Hepatocyte (in vitro differentiated cells): ENCODE results near the gene NR5A1. TPM values are rescaled to one million over a fixed set of nuclear protein-coding genes. Genes with fewer than 3 reads are reported as not detected.

Experiments used
- DNase-seq: peaks from one replicate; pipeline ENCODE4 v3.0.0-alpha.2; 2016; ENCODE audit warnings: low spot score
- H2AFZ ChIP-seq: fragments of 200-600 bp; sonication (generic); 2 replicates; pipeline ENCODE4 v1.6.0; 2016; ENCODE audit warnings: antibody characterized with exemption, mild to moderate bottlenecking
- H3K27ac ChIP-seq: fragments of 200-600 bp; sonication (generic); 2 replicates; pipeline ENCODE4 v1.5.1; 2016; ENCODE audit warnings: mild to moderate bottlenecking
- H3K27me3 ChIP-seq: fragments of 200-600 bp; sonication (generic); 2 replicates; pipeline ENCODE4 v1.6.1; 2016
- H3K36me3 ChIP-seq: fragments of 200-600 bp; sonication (generic); replicated peaks from 2 replicates; pipeline ENCODE4 v1.5.1; 2016; ENCODE audit warnings: low read depth; ENCODE audit not compliant: insufficient read depth
- H3K4me1 ChIP-seq: fragments of 200-600 bp; sonication (generic); 2 replicates; pipeline ENCODE4 v1.5.1; 2016; ENCODE audit warnings: mild to moderate bottlenecking, moderate library complexity; ENCODE audit not compliant: insufficient read depth
- H3K4me2 ChIP-seq: fragments of 200-600 bp; sonication (generic); 2 replicates; pipeline ENCODE4 v1.6.0; 2016
- H3K4me3 ChIP-seq: fragments of 200-600 bp; sonication (generic); 2 replicates; pipeline ENCODE4 v1.5.1; 2016; ENCODE audit warnings: mild to moderate bottlenecking
- H3K79me2 ChIP-seq: fragments of 200-600 bp; sonication (generic); 2 replicates; pipeline ENCODE4 v1.6.0; 2017; ENCODE audit warnings: mild to moderate bottlenecking
- H3K9me2 ChIP-seq: fragments of 200-600 bp; sonication (generic); replicated peaks from 2 replicates; pipeline ENCODE4 v1.6.0; 2017; ENCODE audit warnings: mild to moderate bottlenecking; ENCODE audit not compliant: insufficient read depth
- H3K9me3 ChIP-seq: fragments of 200-600 bp; sonication (generic); 2 replicates; pipeline ENCODE4 v1.5.1; 2016; ENCODE audit warnings: low read depth, mild to moderate bottlenecking
- H4K20me1 ChIP-seq: fragments of 200-600 bp; sonication (generic); 2 replicates; pipeline ENCODE4 v1.6.0; 2016; ENCODE audit warnings: mild to moderate bottlenecking; ENCODE audit not compliant: insufficient read depth, poor library complexity, severe bottlenecking
- EZH2 ChIP-seq: fragments of 200-600 bp; sonication (generic); IDR thresholded peaks from 2 replicates; pipeline ENCODE4 v1.6.1; 2016; ENCODE audit warnings: antibody characterized with exemption, mild to moderate bottlenecking, borderline replicate concordance
- EZH2phosphoT487 ChIP-seq: fragments of 200-600 bp; sonication (generic); IDR thresholded peaks from one replicate; pipeline ENCODE4 v1.6.1; 2018; ENCODE audit warnings: antibody characterized with exemption, mild to moderate bottlenecking, low read depth, moderate library complexity; ENCODE audit not compliant: unreplicated experiment, severe bottlenecking
- WGBS: methylation state at CpG from one replicate; pipeline ENCODE4 v1.1.6; 2016; ENCODE audit warnings: low lambda C conversion rate; ENCODE audit errors: missing lambda C conversion rate; 5-methylcytosine and 5-hydroxymethylcytosine counted together
- polyA plus RNA-seq: library from polyadenylated mRNA; unstranded; fragments of >200 nt; fragmentation: Nextera tagmentation; extraction: Ambion mirVana; gene quantifications from 2 replicates; pipeline ENCODE4 v1.2.1, GENCODE V29; 2016
- total RNA-seq: library from RNA; depleted of rRNA; stranded (reverse); fragments of >200 nt; gene quantifications from 2 replicates; pipeline ENCODE4 v1.2.3, GENCODE V29; 2014
- TF ChIP-seq, protein P1 (sequence below): fragments of 200-600 bp; sonication (generic); IDR thresholded peaks from 2 replicates; pipeline ENCODE4 v1.5.1; 2016; ENCODE audit warnings: antibody characterized with exemption, mild to moderate bottlenecking; ENCODE audit not compliant: poor library complexity

NR5A1 gene
- total and polyA plus RNA-seq, 2 experiments from 2014 or later, result 0.07 to 0.36 TPM

GRCh38 chr9:124552273-124552605 is 45.0 kb upstream of the NR5A1 start:
- no peak overlapping the region for H3K4me2 ChIP-seq
- no peaks in the 10 kb centered on the region for H3K9me2 ChIP-seq
- no peaks in the 10 kb centered on the region for H3K4me1 ChIP-seq
- 98% methylated on average over 2 of the region's 2 CpGs for WGBS
- H3K27me3 ChIP-seq, result no peaks in the 10 kb centered on the region
- no peak overlapping the region for H3K27ac ChIP-seq
- no peaks in the 10 kb centered on the region for H4K20me1 ChIP-seq
- H3K79me2 ChIP-seq, result peaks cover 2% of the 10 kb centered on the region
- H3K4me3 ChIP-seq, result no peak overlapping the region
- H3K36me3 ChIP-seq, result no peaks in the 10 kb centered on the region
- H3K9me3 ChIP-seq, result no peaks in the 10 kb centered on the region
- no peak for DNase-seq
- TF ChIP-seq EZH2 (no peak), EZH2phosphoT487 (no peak)
- TF ChIP-seq, protein P1, sequence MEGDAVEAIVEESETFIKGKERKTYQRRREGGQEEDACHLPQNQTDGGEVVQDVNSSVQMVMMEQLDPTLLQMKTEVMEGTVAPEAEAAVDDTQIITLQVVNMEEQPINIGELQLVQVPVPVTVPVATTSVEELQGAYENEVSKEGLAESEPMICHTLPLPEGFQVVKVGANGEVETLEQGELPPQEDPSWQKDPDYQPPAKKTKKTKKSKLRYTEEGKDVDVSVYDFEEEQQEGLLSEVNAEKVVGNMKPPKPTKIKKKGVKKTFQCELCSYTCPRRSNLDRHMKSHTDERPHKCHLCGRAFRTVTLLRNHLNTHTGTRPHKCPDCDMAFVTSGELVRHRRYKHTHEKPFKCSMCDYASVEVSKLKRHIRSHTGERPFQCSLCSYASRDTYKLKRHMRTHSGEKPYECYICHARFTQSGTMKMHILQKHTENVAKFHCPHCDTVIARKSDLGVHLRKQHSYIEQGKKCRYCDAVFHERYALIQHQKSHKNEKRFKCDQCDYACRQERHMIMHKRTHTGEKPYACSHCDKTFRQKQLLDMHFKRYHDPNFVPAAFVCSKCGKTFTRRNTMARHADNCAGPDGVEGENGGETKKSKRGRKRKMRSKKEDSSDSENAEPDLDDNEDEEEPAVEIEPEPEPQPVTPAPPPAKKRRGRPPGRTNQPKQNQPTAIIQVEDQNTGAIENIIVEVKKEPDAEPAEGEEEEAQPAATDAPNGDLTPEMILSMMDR, result no peak
- H2AFZ ChIP-seq, result no peak overlapping the region

DNA sequence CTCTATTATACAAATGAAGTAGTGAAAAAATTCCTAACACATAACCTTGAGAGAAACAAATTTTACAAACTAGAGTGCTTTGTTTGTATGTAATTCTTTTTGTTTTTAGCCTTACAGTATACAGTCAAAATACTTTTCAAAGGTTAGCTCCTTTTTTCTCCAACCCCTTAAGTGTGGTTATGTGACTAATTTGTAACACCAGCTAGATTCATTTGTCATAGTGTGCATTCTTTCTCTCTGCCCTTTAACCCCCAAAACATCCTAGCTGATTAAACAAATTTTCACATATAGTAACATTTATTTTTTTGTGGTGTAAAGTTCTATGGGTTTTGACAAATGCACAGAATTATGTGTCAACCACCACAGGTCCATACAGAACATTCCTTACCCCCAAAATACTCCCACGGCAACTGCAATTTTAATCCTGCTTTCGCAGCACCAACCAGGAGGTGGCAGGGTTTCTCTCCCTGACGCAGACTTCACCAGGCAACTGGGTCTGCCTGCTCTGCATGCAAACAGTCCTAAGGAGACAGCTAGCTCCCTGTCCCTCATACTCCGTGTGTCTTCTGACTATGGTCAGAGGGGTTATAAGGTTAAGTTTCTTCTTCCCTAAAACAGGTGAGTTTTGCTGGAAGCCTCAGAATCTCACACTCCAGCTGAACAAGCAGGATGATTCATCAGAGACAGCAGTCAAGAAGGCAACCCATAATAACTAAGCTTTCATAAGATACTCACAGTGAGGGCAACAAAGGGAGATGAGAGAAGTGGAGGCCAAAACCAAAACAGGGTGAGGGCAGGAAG is 44.5 kb upstream of the NR5A1 start:
- H4K20me1 ChIP-seq, result no peaks in the 10 kb centered on the region
- H3K4me2 ChIP-seq, result no peak overlapping the region
- no peak overlapping the region for H3K27ac ChIP-seq
- H3K9me2 ChIP-seq, result no peaks in the 10 kb centered on the region
- TF ChIP-seq, protein P1, result peak; percentile 90
- TF ChIP-seq EZH2 (no peak), EZH2phosphoT487 (no peak)
- no peaks in the 10 kb centered on the region for H3K9me3 ChIP-seq
- H3K4me1 ChIP-seq, result no peaks in the 10 kb centered on the region
- H3K4me3 ChIP-seq, result no peak overlapping the region
- 8% methylated on average over 4 of the region's 4 CpGs for WGBS
- DNase-seq, result peak; percentile 72
- H3K79me2 ChIP-seq, result peaks cover 1% of the 10 kb centered on the region
- no peak overlapping the region for H2AFZ ChIP-seq
- H3K36me3 ChIP-seq, result no peaks in the 10 kb centered on the region
- H3K27me3 ChIP-seq, result no peaks in the 10 kb centered on the region

DNA sequence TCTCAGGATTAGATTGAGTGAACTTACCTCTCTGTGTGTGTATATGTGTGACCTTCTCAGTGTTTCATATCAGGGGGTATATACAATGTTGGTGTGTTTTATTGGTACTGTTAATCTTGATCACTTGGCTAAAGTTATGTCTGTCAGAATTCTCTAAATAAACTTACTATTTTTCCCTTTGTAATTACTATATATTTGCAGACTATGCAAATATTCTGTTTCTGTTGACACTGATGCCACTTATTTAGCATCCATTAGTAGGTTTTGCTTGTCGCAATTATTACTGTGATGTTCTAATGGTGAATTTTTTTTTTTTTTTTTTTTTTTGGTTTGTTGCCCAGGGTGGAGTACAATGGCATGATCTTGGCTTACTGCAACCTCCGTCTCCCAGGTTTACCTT is 42.9 kb upstream of the NR5A1 start:
- H3K4me3 ChIP-seq, result no peak overlapping the region
- no peaks in the 10 kb centered on the region for H3K4me1 ChIP-seq
- no peak for TF ChIP-seq EZH2phosphoT487
- TF ChIP-seq, protein P1, result no peak
- no peak for TF ChIP-seq EZH2
- H3K27ac ChIP-seq, result no peak overlapping the region
- no peaks in the 10 kb centered on the region for H3K9me3 ChIP-seq
- H3K79me2 ChIP-seq, result no peaks in the 10 kb centered on the region
- WGBS, result 100% methylated on average over 2 of the region's 2 CpGs
- no peak for DNase-seq
- no peak overlapping the region for H3K4me2 ChIP-seq
- no peaks in the 10 kb centered on the region for H3K27me3 ChIP-seq
- no peaks in the 10 kb centered on the region for H3K9me2 ChIP-seq
- H2AFZ ChIP-seq, result no peak overlapping the region
- no peaks in the 10 kb centered on the region for H3K36me3 ChIP-seq
- no peaks in the 10 kb centered on the region for H4K20me1 ChIP-seq
